NOMO-1 treated with DMSO at 0.1 percent for 48 hours (cell line): ENCODE results near the gene PITX2.

Source experiments
- DNase-seq: peaks from one replicate; lab custom pipeline; 2025; ENCODE audit not compliant: unreplicated experiment; lab: John Stamatoyannopoulos, UW

The PITX2 gene

GRCh38 chr4:110622841-110623717, at the start of gene PITX2:
Gene PITX2, minus strand, starts transcription at chr4:110623077. Its CDS starts 617 bp downstream, at chr4:110622460.
- no peak for DNase-seq

- DNase-seq = no peak
These were observed 48.8 kb upstream of the PITX2 start for GRCh38 chr4:110671679-110672078.

GRCh38 chr4:110669663-110670062, 46.8 kb upstream of the PITX2 start:
- DNase-seq = no peak

- no peak for DNase-seq
These were observed 45.8 kb upstream of the PITX2 start for GRCh38 chr4:110668463-110669235.

- DNase-seq = no peak
These were observed 44.8 kb upstream of the PITX2 start for GRCh38 chr4:110667670-110668069.

GRCh38 chr4:110666030-110666429, 43.2 kb upstream of the PITX2 start:
- no peak for DNase-seq

- DNase-seq = no peak
These were observed 41.0 kb upstream of the PITX2 start for GRCh38 chr4:110663738-110664444.

GRCh38 chr4:110663206-110663605, 40.3 kb upstream of the PITX2 start:
- no peak for DNase-seq

- no peak for DNase-seq
These were observed 37.9 kb upstream of the PITX2 start for GRCh38 chr4:110660755-110661154.

- no peak for DNase-seq
These were observed 31.4 kb upstream of the PITX2 start for GRCh38 chr4:110654254-110654635.

- no peak for DNase-seq
These were observed 30.7 kb upstream of the PITX2 start for GRCh38 chr4:110653321-110654253.

- no peak for DNase-seq
These were observed 21.1 kb upstream of the PITX2 start for GRCh38 chr4:110644008-110644407.

GRCh38 chr4:110643096-110643495, 20.2 kb upstream of the PITX2 start:
- DNase-seq = no peak

GRCh38 chr4:110641218-110641617, 18.3 kb upstream of the PITX2 start:
- DNase-seq = no peak

- no peak for DNase-seq
These were observed 17.7 kb upstream of the PITX2 start for GRCh38 chr4:110640576-110640975.

GRCh38 chr4:110639207-110640090, 16.6 kb upstream of the PITX2 start:
- no peak for DNase-seq

- DNase-seq = no peak
These were observed 15.3 kb upstream of the PITX2 start for GRCh38 chr4:110638089-110638746.

GRCh38 chr4:110637408-110638088, 14.7 kb upstream of the PITX2 start:
- DNase-seq = no peak
